MM.1S (cell line): ENCODE data around the gene SMARCD3.

ENCODE experiments used
- DNase-seq: peaks from one replicate; pipeline ENCODE4 v3.0.0-alpha.2; 2015
- H2AFZ ChIP-seq: fragments of 300-600 bp; sonication (generic); 2 replicates; pipeline ENCODE4 v1.6.0; 2016; ENCODE audit warnings: antibody characterized with exemption, low read length
- H3F3A ChIP-seq: fragments of 300-600 bp; sonication (generic); 2 replicates; pipeline ENCODE4 v1.6.1; 2016; ENCODE audit warnings: mild to moderate bottlenecking, antibody characterized with exemption, low read length, moderate library complexity, mixed read lengths; ENCODE audit not compliant: insufficient read depth
- H3K27ac ChIP-seq: fragments of 300-600 bp; sonication (generic); 2 replicates; pipeline ENCODE4 v1.5.1; 2016; ENCODE audit warnings: mild to moderate bottlenecking, low read length
- H3K27me3 ChIP-seq: fragments of 300-600 bp; sonication (generic); replicated peaks from 2 replicates; pipeline ENCODE4 v1.6.0; 2016; ENCODE audit warnings: low read length; ENCODE audit not compliant: insufficient read depth
- H3K36me3 ChIP-seq: fragments of 300-600 bp; sonication (generic); replicated peaks from 2 replicates; pipeline ENCODE4 v1.6.1; 2016; ENCODE audit warnings: mild to moderate bottlenecking, low read length, mixed read lengths; ENCODE audit not compliant: insufficient read depth
- H3K4me1 ChIP-seq: fragments of 300-600 bp; sonication (generic); 2 replicates; pipeline ENCODE4 v1.6.1; 2016; ENCODE audit warnings: low read length, mixed read lengths
- H3K4me2 ChIP-seq: fragments of 300-600 bp; sonication (generic); 2 replicates; pipeline ENCODE4 v1.6.0; 2016; ENCODE audit warnings: low read depth, low read length
- H3K4me3 ChIP-seq: fragments of 300-600 bp; sonication (generic); 2 replicates; pipeline ENCODE4 v1.5.1; 2016; ENCODE audit warnings: low read length, mixed read lengths
- H3K79me2 ChIP-seq: fragments of 300-600 bp; sonication (generic); 2 replicates; pipeline ENCODE4 v1.6.1; 2016; ENCODE audit warnings: mixed run types, low read length, mixed read lengths
- H3K9ac ChIP-seq: fragments of 300-600 bp; sonication (generic); 2 replicates; pipeline ENCODE4 v1.6.1; 2016; ENCODE audit warnings: low read length, mixed read lengths
- H3K9me2 ChIP-seq: fragments of 300-600 bp; sonication (generic); replicated peaks from 2 replicates; pipeline ENCODE4 v1.6.1; 2016; ENCODE audit warnings: mild to moderate bottlenecking, low read length, mixed read lengths; ENCODE audit not compliant: insufficient read depth
- H3K9me3 ChIP-seq: fragments of 300-600 bp; sonication (generic); replicated peaks from 2 replicates; pipeline ENCODE4 v1.6.1; 2016; ENCODE audit warnings: mild to moderate bottlenecking, low read length, mixed read lengths; ENCODE audit not compliant: insufficient read depth
- H4K20me1 ChIP-seq: fragments of 300-600 bp; sonication (generic); 2 replicates; pipeline ENCODE4 v1.6.1; 2016; ENCODE audit warnings: mild to moderate bottlenecking, low read length, moderate library complexity, mixed read lengths; ENCODE audit not compliant: insufficient read depth
- CTCF ChIP-seq: fragments of 300-600 bp; sonication (generic); IDR thresholded peaks from 2 replicates; pipeline ENCODE4 v1.5.1; 2016; ENCODE audit warnings: antibody characterized with exemption, low read length, mixed read lengths
- EZH2 ChIP-seq: fragments of 300-600 bp; sonication (generic); optimal IDR thresholded peaks from 2 replicates; pipeline ENCODE3; 2017; ENCODE audit warnings: low read depth, mild to moderate bottlenecking, antibody characterized with exemption, low read length, mixed read lengths
- EZH2phosphoT487 ChIP-seq: fragments of 300-600 bp; sonication (generic); IDR thresholded peaks from 2 replicates; pipeline ENCODE4 v1.6.1; 2018; ENCODE audit warnings: antibody characterized with exemption, low read length

SMARCD3 gene

GRCh38 chr7:151291206-151291605, 42.7 kb upstream of the SMARCD3 start:
- Histone ChIP-seq H3K79me2 (no peaks in the 10 kb centered on the region), H3K27ac (no peak overlapping the region), H4K20me1 (no peaks in the 10 kb centered on the region), H2AFZ (no peak overlapping the region), H3F3A (no peaks in the 10 kb centered on the region), H3K36me3 (no peaks in the 10 kb centered on the region), H3K9ac (no peak overlapping the region), H3K27me3 (peaks cover 37% of the 10 kb centered on the region), H3K9me2 (no peaks in the 10 kb centered on the region), H3K9me3 (no peaks in the 10 kb centered on the region), H3K4me3 (no peak overlapping the region), H3K4me2 (no peak overlapping the region), H3K4me1 (no peaks in the 10 kb centered on the region)
- no peak for DNase-seq
- TF ChIP-seq CTCF (no peak), EZH2phosphoT487 (no peak), EZH2 (no peak)

- H3F3A ChIP-seq: no peaks in the 10 kb centered on the region
- H3K36me3 ChIP-seq: no peaks in the 10 kb centered on the region
- no peak for DNase-seq
- H3K4me2 ChIP-seq: no peak overlapping the region
- H3K9ac ChIP-seq: no peak overlapping the region
- TF ChIP-seq EZH2 (no peak), CTCF (no peak), EZH2phosphoT487 (no peak)
- peaks cover 44% of the 10 kb centered on the region for H3K27me3 ChIP-seq
- H3K4me1 ChIP-seq: no peaks in the 10 kb centered on the region
- no peak overlapping the region for H2AFZ ChIP-seq
- no peaks in the 10 kb centered on the region for H4K20me1 ChIP-seq
- H3K9me2 ChIP-seq: no peaks in the 10 kb centered on the region
- no peaks in the 10 kb centered on the region for H3K79me2 ChIP-seq
- no peaks in the 10 kb centered on the region for H3K9me3 ChIP-seq
- no peak overlapping the region for H3K4me3 ChIP-seq
- H3K27ac ChIP-seq: no peak overlapping the region
These were observed 41.9 kb upstream of the SMARCD3 start for GRCh38 chr7:151290355-151290760.

- Histone ChIP-seq H3K4me1 (no peaks in the 10 kb centered on the region), H3K9ac (no peak overlapping the region), H3K4me2 (no peak overlapping the region), H3K9me3 (no peaks in the 10 kb centered on the region), H3K36me3 (no peaks in the 10 kb centered on the region), H3K9me2 (no peaks in the 10 kb centered on the region), H3K27me3 (peaks cover 49% of the 10 kb centered on the region), H2AFZ (no peak overlapping the region), H4K20me1 (no peaks in the 10 kb centered on the region), H3K79me2 (no peaks in the 10 kb centered on the region), H3K4me3 (no peak overlapping the region), H3F3A (no peaks in the 10 kb centered on the region), H3K27ac (no peak overlapping the region)
- DNase-seq: no peak
- no peak for TF ChIP-seq EZH2phosphoT487
- TF ChIP-seq EZH2: no peak
- TF ChIP-seq CTCF: no peak
These were observed 41.4 kb upstream of the SMARCD3 start for GRCh38 chr7:151289891-151290290.
